ENCODE measurements around the gene GSTO2.
"Not testable (repeated sequence)": the region's sequence is repeated elsewhere in the genome, so short reads cannot be mapped to it uniquely, and the experiment has no call there.

Gene GSTO2

GRCh38 chr10:104233817-104234216 is 35.2 kb upstream of the GSTO2 start:
- DNase-seq (ENCODE audit: low read depth), result no peak
- TF ChIP-seq CTCF (conservative IDR thresholded peaks at IDR 0.05; ENCODE audit: control insufficient read depth, insufficient read depth, low read depth, low read length), result no peak
- H3K4me3 ChIP-seq (ENCODE audit: control insufficient read depth, low read depth, low read length), result no peak overlapping the region

- H3K4me3 ChIP-seq (ENCODE audit: control insufficient read depth, low read depth, low read length), result no peak overlapping the region
- DNase-seq (ENCODE audit: low read depth), result no peak
- TF ChIP-seq CTCF (conservative IDR thresholded peaks at IDR 0.05; ENCODE audit: control insufficient read depth, insufficient read depth, low read depth, low read length), result no peak
Observed at GRCh38 chr10:104234934-104235333, 34.0 kb upstream of the GSTO2 start.

- DNase-seq (ENCODE audit: low read depth), result no peak
- no peak for TF ChIP-seq CTCF (conservative IDR thresholded peaks at IDR 0.05; ENCODE audit: control insufficient read depth, insufficient read depth, low read depth, low read length)
- no peak overlapping the region for H3K4me3 ChIP-seq (ENCODE audit: control insufficient read depth, low read depth, low read length)
Observed at GRCh38 chr10:104235801-104236200, 33.2 kb upstream of the GSTO2 start.

GRCh38 chr10:104240078-104240477 is 28.9 kb upstream of the GSTO2 start:
- DNase-seq (ENCODE audit: low read depth), result no peak
- H3K4me3 ChIP-seq (ENCODE audit: control insufficient read depth, low read depth, low read length), result no peak overlapping the region
- no peak for TF ChIP-seq CTCF (conservative IDR thresholded peaks at IDR 0.05; ENCODE audit: control insufficient read depth, insufficient read depth, low read depth, low read length)

- no peak for DNase-seq (ENCODE audit: low read depth)
- H3K4me3 ChIP-seq (ENCODE audit: control insufficient read depth, low read depth, low read length), result no peak overlapping the region
- no peak for TF ChIP-seq CTCF (conservative IDR thresholded peaks at IDR 0.05; ENCODE audit: control insufficient read depth, insufficient read depth, low read depth, low read length)
Observed at GRCh38 chr10:104242545-104242944, 26.4 kb upstream of the GSTO2 start.

GRCh38 chr10:104243009-104243408 is 26.0 kb upstream of the GSTO2 start:
- DNase-seq (ENCODE audit: low read depth); H3K4me3 ChIP-seq (ENCODE audit: control insufficient read depth, low read depth, low read length): not testable (repeated sequence)

- DNase-seq (ENCODE audit: low read depth), result no peak
- TF ChIP-seq CTCF (conservative IDR thresholded peaks at IDR 0.05; ENCODE audit: control insufficient read depth, insufficient read depth, low read depth, low read length), result no peak
- H3K4me3 ChIP-seq (ENCODE audit: control insufficient read depth, low read depth, low read length), result no peak overlapping the region
Observed at GRCh38 chr10:104243512-104243911, 25.5 kb upstream of the GSTO2 start.
